HepG2 (cell line): ENCODE measurements around the gene ACP2. TPM values are rescaled to one million over a fixed set of nuclear protein-coding genes. Genes with fewer than 3 reads are reported as not detected.
A peak's percentile ranks its signal among the peaks of the same experiment; 100 is the strongest.

Experiments used
- ATAC-seq: fragments of 200-7000 bp; cut with Tn5 transposase; 3 replicates; pipeline ENCODE4 v1.9.1; 2020; ENCODE audit warnings: mild to moderate bottlenecking, moderate library complexity
- BruUV-seq: library from RNA; stranded (reverse); fragments of 400-500 nt; replicated peaks from 2 replicates; lab custom pipeline; 2021; lab: Mats Ljungman, UMichigan
- CTCF ChIA-PET: fragments of 300-600 bp; formaldehyde crosslinking; extraction: SDS; loops from one replicate; lab custom pipeline; 2021; ENCODE audit warnings: low total read pairs, inconsistent platforms, low intra/inter-chr PET ratio; lab: Yijun Ruan, JAX
- POLR2A ChIA-PET: fragments of 350-600 bp; sonication (Branson Sonifier 250); formaldehyde crosslinking; loops from one replicate; lab custom pipeline; 2020; ENCODE audit warnings: antibody characterized with exemption, inconsistent platforms; lab: Yijun Ruan, JAX
- DNase-seq: peaks from one replicate; pipeline ENCODE4 v3.0.0-alpha.2; 2015; ENCODE audit warnings: low spot score
- FAIRE-seq: peaks from 3 replicates; lab custom pipeline; 2011; peaks lifted over from hg19 to GRCh38; lab: Jason Lieb, UNC
- H2AFZ ChIP-seq: one replicate; pipeline ENCODE4 v1.6.1; 2011; ENCODE audit warnings: low read length, inconsistent platforms
- H3K27ac ChIP-seq: fragments of 300-600 bp; 3 replicates; pipeline ENCODE4 v1.8.0; 2011; ENCODE audit warnings: mixed run types, mild to moderate bottlenecking, mixed read lengths, low read length, inconsistent platforms; ENCODE audit not compliant: insufficient read depth; ENCODE audit errors: extremely low read length
- H3K27me3 ChIP-seq, 2 experiments: fragments of 200-600 bp in 1 of 2; 2 replicates in 1 of 2; 3 replicates in 1 of 2; pipeline versions ENCODE4 v1.6.0 to v1.8.0; 2011; ENCODE audit warnings: low read length in 2 of 2, mild to moderate bottlenecking in 2 of 2, moderate library complexity in 2 of 2, inconsistent platforms in 1 of 2; ENCODE audit not compliant: insufficient read depth in 2 of 2, control insufficient read depth in 1 of 2
- H3K36me3 ChIP-seq, 2 experiments: fragments of 200-600 bp in 1 of 2; replicated peaks in 1 of 2; 2 replicates in 1 of 2; 3 replicates in 1 of 2; pipeline versions ENCODE4 v1.5.1 to v1.8.0; 2011; ENCODE audit warnings: low read length in 2 of 2, inconsistent platforms in 1 of 2; ENCODE audit not compliant: insufficient read depth in 2 of 2, control insufficient read depth in 1 of 2
- H3K4me1 ChIP-seq: 2 replicates; pipeline ENCODE4 v1.5.1; 2012; ENCODE audit warnings: low read length, inconsistent platforms; ENCODE audit not compliant: insufficient read depth
- H3K4me2 ChIP-seq: 2 replicates; pipeline ENCODE4 v1.6.0; 2011; ENCODE audit warnings: low read depth, low read length, inconsistent platforms
- H3K4me3 ChIP-seq, 3 experiments: fragments of 200-600 bp in 1 of 3; sonication (generic), shearing (Covaris generic) in 1 of 3; replicated peaks in 1 of 3; 2 replicates each; pipeline ENCODE4 v1.5.1; 2011 to 2016; ENCODE audit warnings: low read length in 3 of 3, inconsistent platforms in 2 of 3, low read depth in 2 of 3, mild to moderate bottlenecking in 2 of 3, control low read depth in 1 of 3, mixed read lengths in 1 of 3; ENCODE audit not compliant: insufficient read depth in 1 of 3
- H3K79me2 ChIP-seq: one replicate; pipeline ENCODE4 v1.6.1; 2011; ENCODE audit warnings: low read length, inconsistent platforms; ENCODE audit not compliant: insufficient read depth
- H3K9ac ChIP-seq: 2 replicates; pipeline ENCODE4 v1.6.0; 2011; ENCODE audit warnings: mild to moderate bottlenecking, low read depth, low read length, inconsistent platforms; ENCODE audit not compliant: insufficient read depth
- H3K9me3 ChIP-seq: 2 replicates; pipeline ENCODE4 v1.5.1; 2012; ENCODE audit warnings: mild to moderate bottlenecking, low read length
- H4K20me1 ChIP-seq: 2 replicates; pipeline ENCODE4 v1.6.0; 2011; ENCODE audit warnings: inconsistent platforms, mild to moderate bottlenecking, low read length, moderate library complexity; ENCODE audit not compliant: insufficient read depth
- HNF4G ChIP-seq, 2 experiments: sonication (generic) in 1 of 2; formaldehyde crosslinking in 1 of 2; IDR thresholded peaks; 2 replicates each; pipeline versions ENCODE4 v1.4.0 to v1.6.1; 2011 to 2020; ENCODE audit warnings: borderline replicate concordance in 2 of 2, low read depth in 2 of 2, mild to moderate bottlenecking in 2 of 2, low read length in 1 of 2, missing genetic modification reagents in 1 of 2, moderate library complexity in 1 of 2
- POLR2AphosphoS5 ChIP-seq: IDR thresholded peaks from 2 replicates; pipeline ENCODE4 v1.6.1; 2012; ENCODE audit warnings: low read depth, low read length
- PRDM10 ChIP-seq: sonication (generic); formaldehyde crosslinking; IDR thresholded peaks from 2 replicates; pipeline ENCODE4 v1.4.0; 2020; ENCODE audit warnings: low read depth, missing genetic modification reagents
- SAP130 ChIP-seq: IDR thresholded peaks from 2 replicates; pipeline ENCODE4 v1.6.1; 2016; ENCODE audit warnings: low read depth
- ZBTB7B ChIP-seq: sonication (generic); formaldehyde crosslinking; IDR thresholded peaks from 2 replicates; pipeline ENCODE4 v1.4.0; 2020; ENCODE audit warnings: missing genetic modification reagents
- ZFP62 ChIP-seq: sonication (generic); formaldehyde crosslinking; IDR thresholded peaks from 2 replicates; pipeline ENCODE4 v1.4.0; 2020; ENCODE audit warnings: missing genetic modification reagents
- ZNF235 ChIP-seq: sonication (generic); formaldehyde crosslinking; IDR thresholded peaks from 2 replicates; pipeline ENCODE4 v1.8.1; 2023; ENCODE audit warnings: mild to moderate bottlenecking, missing genetic modification reagents, borderline replicate concordance
- ZNF282 ChIP-seq: fragments of 450-650 bp; IDR thresholded peaks from 2 replicates; pipeline ENCODE4 v1.6.1; 2018; ENCODE audit not compliant: partially characterized antibody
- ZNF615 ChIP-seq: sonication (generic); formaldehyde crosslinking; IDR thresholded peaks from 2 replicates; pipeline ENCODE4 v1.5.0; 2020; ENCODE audit warnings: mild to moderate bottlenecking, missing genetic modification reagents, borderline replicate concordance
- ZNF670 ChIP-seq: sonication (generic); formaldehyde crosslinking; IDR thresholded peaks from 2 replicates; pipeline ENCODE4 v1.8.0; 2022; ENCODE audit warnings: mild to moderate bottlenecking, missing genetic modification reagents, borderline replicate concordance
- ZNF713 ChIP-seq: sonication (generic); formaldehyde crosslinking; IDR thresholded peaks from 2 replicates; pipeline ENCODE4 v1.4.0; 2020; ENCODE audit warnings: mild to moderate bottlenecking, missing genetic modification reagents
- ZNF768 ChIP-seq: sonication (generic); formaldehyde crosslinking; IDR thresholded peaks from 2 replicates; pipeline ENCODE4 v1.4.0; 2020; ENCODE audit warnings: missing genetic modification reagents
- ZSCAN9 ChIP-seq: IDR thresholded peaks from 2 replicates; pipeline ENCODE4 v1.6.1; 2016; ENCODE audit warnings: borderline replicate concordance
- WGBS: methylation state at CpG from one replicate; pipeline ENCODE4 v1.1.6; 2017; ENCODE audit warnings: low lambda C conversion rate; 5-methylcytosine and 5-hydroxymethylcytosine counted together
- in situ Hi-C: cut with HindIII; loops from 2 replicates; pipeline ENCODE4 v1.10.0; 2017; ENCODE audit warnings: low pct_unique_long_range_greater_than_20kb; ENCODE audit not compliant: extremely low pct_ligation_motif_present
- intact Hi-C: fragments of 100-400 bp; cut with micrococcal nuclease; formaldehyde crosslinking; loops from one replicate; pipeline ENCODE4 v1.10.0; 2022; ENCODE audit not compliant: unreplicated experiment
- polyA plus RNA-seq, 8 experiments: library from polyadenylated mRNA; depleted of rRNA in 3 of 8; stranded (reverse) in 7 of 8; unstranded in 1 of 8; fragments of >200 nt; fragmentation: Illumina TruSeq in 4 of 8; extraction: Trizol in 4 of 8; gene quantifications; 2 replicates each; pipeline versions ENCODE4 v1.2.1 to v1.2.3, GENCODE V29; 2011 to 2016; ENCODE audit warnings: low read depth in 4 of 8, missing spikeins in 1 of 8, mixed read lengths in 1 of 8; ENCODE audit not compliant: insufficient read depth in 1 of 8
- total RNA-seq, 5 experiments: library from RNA; depleted of rRNA; stranded (reverse); fragments of >200 nt; fragmentation: Illumina TruSeq; extraction: Trizol; gene quantifications; 2 replicates each; pipeline ENCODE4 v1.2.3, GENCODE V29; 2016; ENCODE audit warnings: low read depth in 1 of 5
- TF ChIP-seq, protein P1 (sequence below): sonication (generic); formaldehyde crosslinking; IDR thresholded peaks from 2 replicates; pipeline ENCODE4 v1.8.0; 2022; ENCODE audit warnings: low read depth, missing genetic modification reagents
- TF ChIP-seq, protein P2 (sequence below): IDR thresholded peaks from 2 replicates; pipeline ENCODE4 v1.6.1; 2016; ENCODE audit warnings: missing biosample characterization, missing genetic modification reagents, low read depth
- TF ChIP-seq, protein P3 (sequence below): sonication (generic); formaldehyde crosslinking; IDR thresholded peaks from 2 replicates; pipeline ENCODE4 v1.4.0; 2020; ENCODE audit warnings: missing genetic modification reagents

Gene ACP2
- total and polyA plus RNA-seq, 2 of the 13 experiments (the other 11 are each of a cell fraction or from before 2014, with no cell fraction given), result 17.7 to 20.2 TPM

DNA sequence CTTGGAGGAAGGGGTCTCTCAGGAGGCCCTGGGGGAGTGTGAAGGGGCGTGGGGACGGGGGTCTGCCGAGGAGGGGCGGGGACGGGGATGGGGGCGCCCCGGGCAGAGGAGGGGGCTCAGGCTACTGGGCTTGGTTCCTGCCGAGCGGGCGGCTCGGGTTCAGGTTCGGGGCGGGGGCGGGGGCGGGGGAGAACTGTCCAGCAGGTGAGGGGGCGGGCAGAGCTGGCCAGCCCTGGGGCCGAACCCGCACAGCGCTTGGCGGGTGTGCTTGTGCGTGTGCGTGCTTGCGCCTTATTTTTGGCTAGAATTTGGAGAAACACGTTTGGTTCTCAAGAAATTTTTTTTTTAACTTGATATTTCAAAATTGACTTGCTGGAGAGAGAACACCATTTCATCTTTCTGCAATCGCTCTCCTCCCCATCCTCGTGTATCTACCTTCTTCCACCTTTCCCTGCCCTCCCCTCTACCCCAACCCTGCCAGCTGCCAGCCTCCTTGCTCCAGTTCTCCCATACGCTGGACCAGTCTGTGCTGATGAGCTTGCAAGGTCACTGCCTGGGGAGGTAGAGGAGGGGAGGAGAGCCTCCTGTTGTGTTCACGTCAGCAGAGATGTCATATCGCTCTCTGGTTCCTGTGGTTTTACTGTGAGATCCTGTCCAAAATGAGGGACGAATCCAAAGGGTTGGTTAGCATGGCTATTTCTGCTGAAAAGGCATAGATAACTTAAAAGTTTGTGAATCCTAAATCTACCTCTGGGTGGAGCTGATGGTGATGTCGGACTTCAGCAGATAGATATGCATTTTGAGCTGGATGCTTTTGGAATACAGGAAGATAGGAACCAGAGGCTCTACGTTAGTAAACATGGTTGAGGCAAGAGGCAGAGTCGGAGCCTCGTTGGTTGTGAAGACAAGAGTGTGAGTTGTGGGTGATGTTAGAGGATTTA, 22.0 kb upstream of the ACP2 start:
- peak; percentile 49 for DNase-seq
- FAIRE-seq, result peak; percentile 46
- peak overlapping the region; percentile 95 for H3K4me2 ChIP-seq
- peak overlapping the region; percentile 88 for H3K27ac ChIP-seq
- H3K27me3 ChIP-seq, result no peaks in the 10 kb centered on the region
- H3K9me3 ChIP-seq, result no peaks in the 10 kb centered on the region
- H3K36me3 ChIP-seq, result peaks cover 6 to 19% of the 10 kb centered on the region in 2 experiments
- peaks cover 40% of the 10 kb centered on the region for H3K79me2 ChIP-seq
- peak overlapping the region; percentile 70 to 92 (median 82) for H3K4me3 ChIP-seq
- peak; percentile 17 for ATAC-seq
- H4K20me1 ChIP-seq, result peaks cover 23% of the 10 kb centered on the region; the same call in 1 of the 2 replicates
- intact Hi-C loops, result no loop called here
- H3K9ac ChIP-seq, result peak overlapping the region; percentile 76
- BruUV-seq, result no TSS peak
- peaks cover 43% of the 10 kb centered on the region for H3K4me1 ChIP-seq
- ChIA-PET POLR2A (interaction anchor here (1.0 to 2.4 kb wide), 9 partner anchors 10 to 354 kb away, joined by 3 to 12 read pairs (median 5); partner anchors contain the start of genes ACP2 and NR1H3), CTCF (no interaction called here)
- H2AFZ ChIP-seq, result no peak overlapping the region
- in situ Hi-C loops, result no loop called here
- 2% methylated on average over 20 of the region's 34 CpGs for WGBS
- peak; percentile 49 for TF ChIP-seq SAP130 (CRISPR knock-in tag)
- no peak for TF ChIP-seq POLR2AphosphoS5
- no peak for TF ChIP-seq ZNF235 (CRISPR knock-in tag)
- TF ChIP-seq PRDM10 (CRISPR knock-in tag), result peak; percentile 51; the same call in 1 of the 2 replicates
- no peak for TF ChIP-seq ZNF670 (CRISPR knock-in tag)
- TF ChIP-seq ZBTB7B (CRISPR knock-in tag), result no peak
- TF ChIP-seq, protein P1, sequence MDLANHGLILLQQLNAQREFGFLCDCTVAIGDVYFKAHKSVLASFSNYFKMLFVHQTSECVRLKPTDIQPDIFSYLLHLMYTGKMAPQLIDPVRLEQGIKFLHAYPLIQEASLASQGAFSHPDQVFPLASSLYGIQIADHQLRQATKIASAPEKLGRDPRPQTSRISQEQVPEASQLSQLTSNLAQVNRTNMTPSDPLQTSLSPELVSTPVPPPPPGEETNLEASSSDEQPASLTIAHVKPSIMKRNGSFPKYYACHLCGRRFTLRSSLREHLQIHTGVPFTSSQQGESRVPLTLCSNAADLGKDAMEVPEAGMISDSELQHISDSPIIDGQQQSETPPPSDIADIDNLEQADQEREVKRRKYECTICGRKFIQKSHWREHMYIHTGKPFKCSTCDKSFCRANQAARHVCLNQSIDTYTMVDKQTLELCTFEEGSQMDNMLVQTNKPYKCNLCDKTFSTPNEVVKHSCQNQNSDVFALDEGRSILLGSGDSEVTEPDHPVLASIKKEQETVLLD (CRISPR knock-in tag), result 0 out of 2 replicates have a peak, but pooled peaks have one; percentile 12
- no peak for TF ChIP-seq ZSCAN9 (CRISPR knock-in tag)
- no peak for TF ChIP-seq HNF4G (IDR thresholded peaks at IDR 0.05; ENCODE audit: borderline replicate concordance, low read depth, low read length)
- TF ChIP-seq HNF4G (CRISPR knock-in tag; IDR thresholded peaks at IDR 0.05; ENCODE audit: borderline replicate concordance, low read depth), result no peak
- TF ChIP-seq, protein P2, sequence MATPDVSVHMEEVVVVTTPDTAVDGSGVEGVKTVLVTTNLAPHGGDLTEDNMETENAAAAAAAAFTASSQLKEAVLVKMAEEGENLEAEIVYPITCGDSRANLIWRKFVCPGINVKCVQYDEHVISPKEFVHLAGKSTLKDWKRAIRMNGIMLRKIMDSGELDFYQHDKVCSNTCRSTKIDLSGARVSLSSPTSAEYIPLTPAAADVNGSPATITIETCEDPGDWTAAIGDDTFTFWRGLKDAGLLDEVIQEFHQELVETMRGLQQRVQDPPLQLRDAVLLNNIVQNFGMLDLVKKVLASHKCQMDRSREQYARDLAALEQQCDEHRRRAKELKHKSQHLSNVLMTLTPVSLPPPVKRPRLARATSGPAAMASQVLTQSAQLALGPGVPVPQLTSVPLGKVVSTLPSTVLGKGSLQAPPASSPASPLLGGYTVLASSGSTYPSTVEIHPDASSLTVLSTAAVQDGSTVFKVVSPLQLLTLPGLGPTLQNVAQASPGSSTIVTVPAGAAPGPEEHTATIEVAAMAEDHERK (CRISPR knock-in tag), result no peak
- no peak for TF ChIP-seq ZFP62 (CRISPR knock-in tag)
- TF ChIP-seq, protein P3, sequence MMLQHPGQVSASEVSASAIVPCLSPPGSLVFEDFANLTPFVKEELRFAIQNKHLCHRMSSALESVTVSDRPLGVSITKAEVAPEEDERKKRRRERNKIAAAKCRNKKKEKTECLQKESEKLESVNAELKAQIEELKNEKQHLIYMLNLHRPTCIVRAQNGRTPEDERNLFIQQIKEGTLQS (CRISPR knock-in tag), result no peak
- no peak for TF ChIP-seq ZNF768 (CRISPR knock-in tag)
- TF ChIP-seq ZNF615, result no peak
- TF ChIP-seq ZNF282, result no peak
- no peak for TF ChIP-seq ZNF713 (CRISPR knock-in tag)
